Skeletal muscle cell (primary cell): Measurements from ENCODE around the gene STK39.

ENCODE experiments used
- DNase-seq: peaks from one replicate; pipeline ENCODE4 v3.0.0-alpha.2; 2010; ENCODE audit warnings: low read depth
- H3K4me3 ChIP-seq: 2 replicates; pipeline ENCODE4 v1.5.1; 2011; ENCODE audit warnings: low read depth, mild to moderate bottlenecking, control low read depth, low read length, moderate library complexity

Gene STK39

GRCh38 chr2:167988296-167988695 lies 259.1 kb downstream of the STK39 start:
- no peak for DNase-seq
- no peak overlapping the region for H3K4me3 ChIP-seq

- H3K4me3 ChIP-seq: no peak overlapping the region
- no peak for DNase-seq
Measured at GRCh38 chr2:167987558-167987957, 259.8 kb downstream of the STK39 start.

GRCh38 chr2:167987026-167987425 lies 260.4 kb downstream of the STK39 start:
- H3K4me3 ChIP-seq: no peak overlapping the region
- no peak for DNase-seq

- DNase-seq: no peak
- H3K4me3 ChIP-seq: no peak overlapping the region
Measured at GRCh38 chr2:167986223-167986622, 261.2 kb downstream of the STK39 start.

- H3K4me3 ChIP-seq: no peak overlapping the region
- no peak for DNase-seq
Measured at GRCh38 chr2:167981945-167982344, 265.4 kb downstream of the STK39 start.

- no peak for DNase-seq
- H3K4me3 ChIP-seq: no peak overlapping the region
Measured at GRCh38 chr2:167980439-167980838, 267.0 kb downstream of the STK39 start.

- DNase-seq: no peak
- no peak overlapping the region for H3K4me3 ChIP-seq
Measured at GRCh38 chr2:167972746-167973145, 274.6 kb downstream of the STK39 start.

- no peak overlapping the region for H3K4me3 ChIP-seq
- no peak for DNase-seq
Measured at GRCh38 chr2:167972020-167972419, 275.4 kb downstream of the STK39 start.

GRCh38 chr2:167966937-167967913 lies 280.2 kb downstream of the STK39 start:
- peak; percentile 32 for DNase-seq
- no peak overlapping the region for H3K4me3 ChIP-seq

- H3K4me3 ChIP-seq: no peak overlapping the region
- no peak for DNase-seq
Measured at GRCh38 chr2:167965907-167966761, 281.3 kb downstream of the STK39 start.

- DNase-seq: no peak
- H3K4me3 ChIP-seq: no peak overlapping the region
Measured at GRCh38 chr2:167964650-167965413, 282.6 kb downstream of the STK39 start.

- DNase-seq: no peak
- no peak overlapping the region for H3K4me3 ChIP-seq
Measured at GRCh38 chr2:167963899-167964649, 283.3 kb downstream of the STK39 start.

- no peak overlapping the region for H3K4me3 ChIP-seq
- no peak for DNase-seq
Measured at GRCh38 chr2:167962436-167963226, 284.8 kb downstream of the STK39 start.

GRCh38 chr2:167961536-167962048 lies 285.8 kb downstream of the STK39 start:
- H3K4me3 ChIP-seq: no peak overlapping the region
- DNase-seq: no peak

- no peak overlapping the region for H3K4me3 ChIP-seq
- no peak for DNase-seq
Measured at GRCh38 chr2:167960089-167960747, 287.2 kb downstream of the STK39 start.

GRCh38 chr2:167957662-167958061 lies 289.7 kb downstream of the STK39 start:
- no peak for DNase-seq
- no peak overlapping the region for H3K4me3 ChIP-seq

- no peak for DNase-seq
- H3K4me3 ChIP-seq: no peak overlapping the region
Measured at GRCh38 chr2:167955264-167955906, 292.0 kb downstream of the STK39 start.
